Keratinocyte (primary cell): ENCODE data around the gene TPI1. TPM values are rescaled to one million over a fixed set of nuclear protein-coding genes. Genes with fewer than 3 reads are reported as not detected.
A peak's percentile ranks its signal among the peaks of the same experiment; 100 is the strongest.

Source experiments
- DNase-seq: peaks from one replicate; pipeline ENCODE4 v3.0.0-alpha.2; 2011; ENCODE audit warnings: low read depth, missing footprints, low spot score
- FAIRE-seq: peaks from 2 replicates; lab custom pipeline; 2011; peaks lifted over from hg19 to GRCh38; lab: Jason Lieb, UNC
- H2AFZ ChIP-seq: 2 replicates; pipeline ENCODE4 v1.6.0; 2012; ENCODE audit warnings: low read length, control low read depth, inconsistent platforms; ENCODE audit not compliant: control insufficient read depth
- H3K27ac ChIP-seq: 2 replicates; pipeline ENCODE4 v1.5.1; 2011; ENCODE audit warnings: low read length; ENCODE audit not compliant: control insufficient read depth, insufficient read depth
- H3K27me3 ChIP-seq: 3 replicates; pipeline ENCODE4 v1.6.0; 2011; ENCODE audit warnings: low read length; ENCODE audit not compliant: control insufficient read depth, insufficient read depth; ENCODE audit errors: extremely low read depth
- H3K36me3 ChIP-seq, 2 experiments: 2 replicates in 1 of 2; 3 replicates in 1 of 2; pipeline ENCODE4 v1.5.1; 2011; ENCODE audit warnings: low read length in 2 of 2, mild to moderate bottlenecking in 1 of 2; ENCODE audit not compliant: control insufficient read depth in 2 of 2, insufficient read depth in 2 of 2; ENCODE audit errors: extremely low read depth in 1 of 2
- H3K4me1 ChIP-seq: 3 replicates; pipeline ENCODE4 v1.5.1; 2011; ENCODE audit warnings: low read length; ENCODE audit not compliant: control insufficient read depth, insufficient read depth; ENCODE audit errors: extremely low read depth
- H3K4me2 ChIP-seq: 3 replicates; pipeline ENCODE4 v1.6.0; 2011; ENCODE audit warnings: low read depth, low read length; ENCODE audit not compliant: control insufficient read depth, insufficient read depth; ENCODE audit errors: extremely low read depth
- H3K4me3 ChIP-seq, 3 experiments: fragments of 200-600 bp in 1 of 3; sonication (generic) in 1 of 3; 2 replicates in 2 of 3; 3 replicates in 1 of 3; pipeline ENCODE4 v1.5.1; 2011 to 2016; ENCODE audit warnings: low read length in 3 of 3, mild to moderate bottlenecking in 3 of 3, control low read depth in 2 of 3, inconsistent platforms in 1 of 3, low read depth in 1 of 3, mixed read lengths in 1 of 3, mixed run types in 1 of 3, moderate library complexity in 1 of 3; ENCODE audit not compliant: control insufficient read depth in 2 of 3, insufficient read depth in 2 of 3; ENCODE audit errors: extremely low read depth in 1 of 3
- H3K79me2 ChIP-seq: 2 replicates; pipeline ENCODE4 v1.6.0; 2012; ENCODE audit warnings: low read length; ENCODE audit not compliant: control insufficient read depth, insufficient read depth
- H3K9ac ChIP-seq: 3 replicates; pipeline ENCODE4 v1.6.0; 2011; ENCODE audit warnings: low read length; ENCODE audit not compliant: control insufficient read depth, insufficient read depth; ENCODE audit errors: extremely low read depth
- H3K9me1 ChIP-seq: 3 replicates; pipeline ENCODE4 v1.6.0; 2011; ENCODE audit warnings: low read length; ENCODE audit not compliant: control insufficient read depth, insufficient read depth; ENCODE audit errors: extremely low read depth
- H3K9me3 ChIP-seq: 2 replicates; pipeline ENCODE4 v1.5.1; 2012; ENCODE audit warnings: low read depth, low read length; ENCODE audit not compliant: control insufficient read depth
- H4K20me1 ChIP-seq: 3 replicates; pipeline ENCODE4 v1.6.0; 2011; ENCODE audit warnings: low read length; ENCODE audit not compliant: control insufficient read depth, insufficient read depth; ENCODE audit errors: extremely low read depth
- EZH2 ChIP-seq: IDR thresholded peaks from one replicate; pipeline ENCODE4 v1.6.1; 2012; ENCODE audit warnings: inconsistent platforms, mild to moderate bottlenecking, low read length, moderate library complexity
- dilution Hi-C: fragments of 300-500 bp; cut with MboI; formaldehyde crosslinking; loops from one replicate; pipeline ENCODE4 v1.7.0; 2020; ENCODE audit warnings: low sequenced_read_pairs; ENCODE audit not compliant: extremely low pct_ligation_motif_present
- polyA plus RNA-seq, 5 experiments: library from polyadenylated mRNA; depleted of rRNA in 3 of 5; stranded (reverse) in 3 of 5; stranded (forward) in 1 of 5; unstranded in 1 of 5; fragments of >200 nt; gene quantifications; 1 replicate in 1 of 5; 2 replicates in 3 of 5; 3 replicates in 1 of 5; pipeline versions ENCODE4 v1.2.1 to v1.2.3, GENCODE V29; 2011 to 2012; ENCODE audit warnings: missing spikeins in 2 of 5, low read depth in 1 of 5, low replicate concordance in 1 of 5
- TF ChIP-seq, protein P1 (sequence below), 3 experiments: IDR thresholded peaks in 1 of 3; conservative IDR thresholded peaks in 1 of 3; optimal IDR thresholded peaks in 1 of 3; 2 replicates in 2 of 3; 3 replicates in 1 of 3; pipeline versions ENCODE3 to v1.5.1; 2011; ENCODE audit warnings: low read length in 3 of 3, mild to moderate bottlenecking in 3 of 3, moderate library complexity in 2 of 3, control low read depth in 1 of 3, inconsistent platforms in 1 of 3; ENCODE audit not compliant: insufficient read depth in 2 of 3; ENCODE audit errors: extremely low read depth in 1 of 3

Gene TPI1
- polyA plus RNA-seq, 1 donor (not counting 4 experiments of a cell fraction or from before 2014, with no cell fraction given): 1,551 TPM

DNA sequence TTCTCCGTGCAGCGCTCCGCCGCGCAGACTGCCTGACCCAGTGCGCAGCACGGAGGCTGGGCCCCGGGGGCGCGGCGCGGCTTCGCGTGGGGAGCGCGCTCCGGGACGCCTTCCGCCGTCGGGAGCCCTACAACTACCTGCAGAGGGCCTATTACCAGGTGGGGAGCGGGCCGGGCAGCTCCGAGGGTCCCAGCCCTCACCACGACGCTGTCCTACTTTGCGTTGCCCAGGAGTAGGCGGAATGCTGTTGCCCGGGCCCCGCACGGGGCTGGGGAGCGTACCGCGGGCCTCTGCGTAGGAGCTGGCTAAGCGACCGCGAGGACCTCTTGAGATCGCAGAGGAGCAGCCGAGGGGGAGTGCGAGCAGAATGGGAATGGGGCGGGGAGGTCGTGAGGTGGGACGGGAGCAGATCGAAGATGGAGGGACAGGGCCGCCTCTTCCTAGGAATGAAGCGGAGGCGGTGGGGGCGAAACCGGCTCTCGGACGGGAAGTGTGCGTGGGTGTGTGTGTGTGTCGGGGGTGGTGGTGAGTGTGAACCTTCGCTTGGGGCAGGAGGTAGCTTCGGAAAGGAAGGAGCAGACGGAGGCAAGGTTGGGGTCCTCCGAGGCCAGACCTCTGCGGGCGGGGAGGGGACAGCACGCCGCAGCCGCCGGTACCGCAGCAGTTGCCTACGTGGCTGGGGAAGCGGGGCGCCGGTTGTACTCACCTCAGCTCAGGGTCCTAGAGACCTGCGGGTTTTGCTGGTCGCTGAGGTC lies 38.4 kb upstream of the TPI1 start:
- Histone ChIP-seq H3K27me3 (peaks cover 49% of the 10 kb centered on the region), H3K4me1 (peaks cover 12% of the 10 kb centered on the region), H3K9me1 (no peaks in the 10 kb centered on the region), H4K20me1 (no peaks in the 10 kb centered on the region), H3K4me2 (peak overlapping the region; percentile 85), H3K9me3 (no peaks in the 10 kb centered on the region), H3K4me3 (peak overlapping the region; percentile 62 to 83 (median 82)), H3K36me3 (no peaks in the 10 kb centered on the region), H2AFZ (peak overlapping the region; percentile 89), H3K9ac (peak overlapping the region; percentile 71), H3K27ac (no peak overlapping the region), H3K79me2 (no peaks in the 10 kb centered on the region)
- dilution Hi-C loops: no loop called here
- no peak for FAIRE-seq
- TF ChIP-seq, protein P1, sequence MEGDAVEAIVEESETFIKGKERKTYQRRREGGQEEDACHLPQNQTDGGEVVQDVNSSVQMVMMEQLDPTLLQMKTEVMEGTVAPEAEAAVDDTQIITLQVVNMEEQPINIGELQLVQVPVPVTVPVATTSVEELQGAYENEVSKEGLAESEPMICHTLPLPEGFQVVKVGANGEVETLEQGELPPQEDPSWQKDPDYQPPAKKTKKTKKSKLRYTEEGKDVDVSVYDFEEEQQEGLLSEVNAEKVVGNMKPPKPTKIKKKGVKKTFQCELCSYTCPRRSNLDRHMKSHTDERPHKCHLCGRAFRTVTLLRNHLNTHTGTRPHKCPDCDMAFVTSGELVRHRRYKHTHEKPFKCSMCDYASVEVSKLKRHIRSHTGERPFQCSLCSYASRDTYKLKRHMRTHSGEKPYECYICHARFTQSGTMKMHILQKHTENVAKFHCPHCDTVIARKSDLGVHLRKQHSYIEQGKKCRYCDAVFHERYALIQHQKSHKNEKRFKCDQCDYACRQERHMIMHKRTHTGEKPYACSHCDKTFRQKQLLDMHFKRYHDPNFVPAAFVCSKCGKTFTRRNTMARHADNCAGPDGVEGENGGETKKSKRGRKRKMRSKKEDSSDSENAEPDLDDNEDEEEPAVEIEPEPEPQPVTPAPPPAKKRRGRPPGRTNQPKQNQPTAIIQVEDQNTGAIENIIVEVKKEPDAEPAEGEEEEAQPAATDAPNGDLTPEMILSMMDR (optimal IDR thresholded peaks at IDR 0.05 in 1 of 3, IDR thresholded peaks at IDR 0.05 in 1 of 3, conservative IDR thresholded peaks at IDR 0.05 in 1 of 3; ENCODE audit: extremely low read depth in 1 of 3, insufficient read depth in 2 of 3, low read length in 3 of 3): no peak
- TF ChIP-seq EZH2: peak; percentile 48
- DNase-seq: no peak

GRCh38 chr12:6829536-6830220 lies 37.7 kb upstream of the TPI1 start:
- FAIRE-seq: no peak

More at GRCh38 chr12:6829536-6830220, 37.7 kb upstream of the TPI1 start:
- no peaks in the 10 kb centered on the region for H3K36me3 ChIP-seq
- H3K9me1 ChIP-seq: no peaks in the 10 kb centered on the region
- dilution Hi-C loops: no loop called here
- peak overlapping the region; percentile 89 for H2AFZ ChIP-seq
- no peaks in the 10 kb centered on the region for H3K79me2 ChIP-seq
- H3K27me3 ChIP-seq: peaks cover 42% of the 10 kb centered on the region
- no peaks in the 10 kb centered on the region for H4K20me1 ChIP-seq
- H3K4me1 ChIP-seq: peaks cover 12% of the 10 kb centered on the region
- peak overlapping the region; percentile 85 for H3K4me2 ChIP-seq
- peak overlapping the region; percentile 71 for H3K9ac ChIP-seq
- DNase-seq: no peak
- TF ChIP-seq EZH2: no peak
- TF ChIP-seq, protein P1 (optimal IDR thresholded peaks at IDR 0.05 in 1 of 3, IDR thresholded peaks at IDR 0.05 in 1 of 3, conservative IDR thresholded peaks at IDR 0.05 in 1 of 3; ENCODE audit: extremely low read depth in 1 of 3, insufficient read depth in 2 of 3, low read length in 3 of 3): peak in 1 of 3 experiments; percentile 14
- H3K9me3 ChIP-seq: no peaks in the 10 kb centered on the region
- H3K27ac ChIP-seq: no peak overlapping the region
- H3K4me3 ChIP-seq: peak overlapping the region; percentile 62 to 83 (median 82)
